Measurements from ENCODE around the gene CELF2. TPM values are rescaled to one million over a fixed set of nuclear protein-coding genes. Genes with fewer than 3 reads are reported as not detected.

The CELF2 gene
- total RNA-seq, 1 experiment from 2014 or later = not detected

GRCh38 chr10:11175823-11176243 lies 158.2 kb downstream of the CELF2 start:
- Mint-ChIP-seq H3K4me1 (ENCODE audit: low read depth, unreplicated experiment) (no peaks in the 10 kb centered on the region), H3K9me3 (ENCODE audit: low read depth, unreplicated experiment) (no peaks in the 10 kb centered on the region), H3K4me3 (ENCODE audit: low read depth, unreplicated experiment) (no peak overlapping the region), H3K27me3 (ENCODE audit: unreplicated experiment) (no peaks in the 10 kb centered on the region), H3K36me3 (ENCODE audit: insufficient read depth, unreplicated experiment) (no peaks in the 10 kb centered on the region), H3K27ac (ENCODE audit: unreplicated experiment) (no peak overlapping the region)
- BruUV-seq (replicated peaks) = no TSS peak
- CTCF ChIA-PET = no interaction called here
- DNase-seq = no peak
- TF ChIP-seq CTCF (IDR thresholded peaks at IDR 0.05; ENCODE audit: unreplicated experiment) = no peak
- intact Hi-C loops (cut with micrococcal nuclease; ENCODE audit: unreplicated experiment) = no loop called here

- no peaks in the 10 kb centered on the region for H3K36me3 Mint-ChIP-seq (ENCODE audit: insufficient read depth, unreplicated experiment)
- no peaks in the 10 kb centered on the region for H3K27me3 Mint-ChIP-seq (ENCODE audit: unreplicated experiment)
- no peak for TF ChIP-seq CTCF (IDR thresholded peaks at IDR 0.05; ENCODE audit: unreplicated experiment)
- no peak overlapping the region for H3K4me3 Mint-ChIP-seq (ENCODE audit: low read depth, unreplicated experiment)
- H3K27ac Mint-ChIP-seq (ENCODE audit: unreplicated experiment) = no peak overlapping the region
- no peaks in the 10 kb centered on the region for H3K4me1 Mint-ChIP-seq (ENCODE audit: low read depth, unreplicated experiment)
- BruUV-seq (replicated peaks) = no TSS peak
- H3K9me3 Mint-ChIP-seq (ENCODE audit: low read depth, unreplicated experiment) = peaks cover 3% of the 10 kb centered on the region
- intact Hi-C loops (cut with micrococcal nuclease; ENCODE audit: unreplicated experiment) = no loop called here
- DNase-seq = no peak
- CTCF ChIA-PET = no interaction called here
Measured at GRCh38 chr10:11176746-11177145, 159.1 kb downstream of the CELF2 start.

GRCh38 chr10:11177381-11177780 lies 159.7 kb downstream of the CELF2 start:
- no peaks in the 10 kb centered on the region for H3K4me1 Mint-ChIP-seq (ENCODE audit: low read depth, unreplicated experiment)
- H3K4me3 Mint-ChIP-seq (ENCODE audit: low read depth, unreplicated experiment) = no peak overlapping the region
- no peak for TF ChIP-seq CTCF (IDR thresholded peaks at IDR 0.05; ENCODE audit: unreplicated experiment)
- peaks cover 3% of the 10 kb centered on the region for H3K9me3 Mint-ChIP-seq (ENCODE audit: low read depth, unreplicated experiment)
- no peak for DNase-seq
- H3K27me3 Mint-ChIP-seq (ENCODE audit: unreplicated experiment) = no peaks in the 10 kb centered on the region
- H3K27ac Mint-ChIP-seq (ENCODE audit: unreplicated experiment) = no peak overlapping the region
- CTCF ChIA-PET = no interaction called here
- BruUV-seq (replicated peaks) = no TSS peak
- H3K36me3 Mint-ChIP-seq (ENCODE audit: insufficient read depth, unreplicated experiment) = no peaks in the 10 kb centered on the region
- intact Hi-C loops (cut with micrococcal nuclease; ENCODE audit: unreplicated experiment) = no loop called here

DNA sequence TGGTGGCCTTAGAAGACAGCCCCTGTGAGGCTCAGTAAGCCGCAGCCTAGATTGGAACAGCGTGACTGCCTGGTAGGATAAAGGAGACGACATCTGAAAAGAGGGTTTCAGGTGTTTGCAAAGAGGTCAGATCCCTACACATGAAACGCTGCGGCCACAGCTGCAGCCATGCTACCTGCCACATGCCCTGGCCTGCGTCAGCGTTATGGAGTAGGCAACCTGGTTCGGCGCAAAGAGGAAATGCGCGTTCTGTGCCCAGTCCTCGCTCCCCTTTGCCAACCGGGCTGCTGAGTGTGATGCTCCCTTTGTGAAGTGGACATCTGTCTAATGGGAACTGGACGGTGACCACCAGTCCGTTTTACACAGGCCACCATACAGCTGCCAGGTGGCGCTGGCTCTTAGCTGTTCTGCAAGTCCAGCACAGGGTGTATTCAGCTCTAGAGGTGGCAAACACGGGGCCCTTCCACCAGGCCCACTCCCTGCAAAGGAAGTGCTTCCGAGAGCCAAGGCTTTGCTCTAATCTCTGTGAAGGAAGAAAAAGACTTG lies 160.3 kb downstream of the CELF2 start:
- no TSS peak for BruUV-seq (replicated peaks)
- Mint-ChIP-seq H3K36me3 (ENCODE audit: insufficient read depth, unreplicated experiment) (no peaks in the 10 kb centered on the region), H3K9me3 (ENCODE audit: low read depth, unreplicated experiment) (peaks cover 3% of the 10 kb centered on the region), H3K4me3 (ENCODE audit: low read depth, unreplicated experiment) (no peak overlapping the region), H3K27ac (ENCODE audit: unreplicated experiment) (no peak overlapping the region), H3K27me3 (ENCODE audit: unreplicated experiment) (no peaks in the 10 kb centered on the region), H3K4me1 (ENCODE audit: low read depth, unreplicated experiment) (no peaks in the 10 kb centered on the region)
- CTCF ChIA-PET = no interaction called here
- TF ChIP-seq CTCF (IDR thresholded peaks at IDR 0.05; ENCODE audit: unreplicated experiment) = no peak
- DNase-seq = no peak
- intact Hi-C loops (cut with micrococcal nuclease; ENCODE audit: unreplicated experiment) = no loop called here
